GM18870 (cell line): ENCODE results near the gene SLC6A19.
"Not testable (repeated sequence)": the region's sequence is repeated elsewhere in the genome, so short reads cannot be mapped to it uniquely, and the experiment has no call there.

Experiments
- ATAC-seq: cut with Tn5 transposase; IDR thresholded peaks from one replicate; pipeline ENCODE4 v1.9.1; 2021; ENCODE audit warnings: moderate library complexity; ENCODE audit not compliant: unreplicated experiment

Gene SLC6A19

DNA sequence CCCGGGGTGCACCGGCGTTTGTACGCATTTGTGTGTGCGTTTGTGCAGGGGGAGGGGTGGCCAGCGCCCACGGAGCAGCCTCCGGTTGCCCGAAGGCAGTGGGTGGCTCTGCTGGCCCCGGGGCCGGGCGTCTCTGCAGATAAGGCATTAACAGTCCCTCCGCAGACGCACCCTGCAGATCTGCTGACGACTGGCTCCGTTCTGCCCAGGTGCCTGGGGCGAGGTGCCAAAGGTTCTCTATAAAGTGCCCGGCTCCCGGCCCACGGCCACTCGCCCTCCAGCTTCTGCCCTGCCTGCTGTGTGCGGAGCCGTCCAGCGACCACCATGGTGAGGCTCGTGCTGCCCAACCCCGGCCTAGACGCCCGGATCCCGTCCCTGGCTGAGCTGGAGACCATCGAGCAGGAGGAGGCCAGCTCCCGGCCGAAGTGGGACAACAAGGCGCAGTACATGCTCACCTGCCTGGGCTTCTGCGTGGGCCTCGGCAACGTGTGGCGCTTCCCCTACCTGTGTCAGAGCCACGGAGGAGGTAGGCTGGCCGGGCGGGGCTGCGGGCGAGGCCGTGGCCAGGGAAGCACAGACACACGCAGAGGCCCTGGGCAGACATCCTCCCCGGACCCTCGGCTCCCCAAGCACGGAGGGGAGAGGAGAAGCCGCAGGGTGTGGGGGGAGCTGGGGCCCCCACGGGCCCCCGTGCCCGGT lies at the start of gene SLC6A19:
TSS of gene SLC6A19 (plus strand) at position 269 of the 699 bp plus-strand sequence. CDS start at position 325, 56 bp downstream.
- ATAC-seq: no peak

DNA sequence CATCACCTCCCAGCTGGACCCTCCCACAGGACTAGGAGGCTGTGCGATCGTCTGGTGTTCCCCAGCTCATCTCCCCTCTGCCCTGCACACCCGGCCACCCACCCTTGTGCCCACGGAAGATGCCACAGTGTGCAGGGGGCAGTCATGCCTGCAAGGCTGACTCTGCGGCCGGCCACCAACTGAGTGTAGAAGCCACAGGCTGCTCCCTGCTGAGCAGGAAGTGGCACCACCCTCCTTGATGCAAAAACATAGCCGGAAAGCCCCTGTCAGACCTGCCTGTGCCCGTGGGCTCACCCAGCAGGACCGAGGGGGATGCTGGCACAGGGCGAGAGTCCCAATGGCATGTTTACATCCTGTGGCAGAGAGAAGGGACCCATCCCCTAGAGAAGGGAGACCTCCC lies 49.2 kb upstream of the SLC6A19 start:
- ATAC-seq: no peak

DNA sequence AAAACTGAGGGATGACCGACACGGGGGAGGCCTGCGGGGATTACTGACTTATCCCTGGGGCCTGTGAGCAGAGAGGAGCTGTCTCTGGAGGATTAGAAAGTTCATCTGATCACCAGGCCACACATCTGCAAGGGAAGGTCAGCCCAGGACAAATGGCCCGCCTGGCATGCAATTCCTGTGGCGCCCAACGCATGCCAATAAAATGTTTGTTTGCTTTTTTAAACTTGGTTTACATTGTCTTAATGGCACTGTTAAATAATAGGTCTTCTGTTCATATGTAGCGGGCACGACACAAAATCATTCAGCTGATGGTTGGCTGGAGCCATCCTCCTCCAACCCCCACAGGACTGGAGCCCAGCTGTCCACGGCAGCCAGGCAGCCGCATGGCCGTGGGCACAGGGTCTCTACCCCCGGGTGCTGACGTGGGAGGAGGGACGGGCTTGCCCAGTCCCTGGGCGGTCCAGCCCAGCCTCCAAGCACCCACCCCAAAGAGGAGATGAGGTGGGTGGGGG lies 48.6 kb upstream of the SLC6A19 start:
- no peak for ATAC-seq

- no peak for ATAC-seq
Observed at GRCh38 chr5:1153428-1153827, 48.0 kb upstream of the SLC6A19 start.

DNA sequence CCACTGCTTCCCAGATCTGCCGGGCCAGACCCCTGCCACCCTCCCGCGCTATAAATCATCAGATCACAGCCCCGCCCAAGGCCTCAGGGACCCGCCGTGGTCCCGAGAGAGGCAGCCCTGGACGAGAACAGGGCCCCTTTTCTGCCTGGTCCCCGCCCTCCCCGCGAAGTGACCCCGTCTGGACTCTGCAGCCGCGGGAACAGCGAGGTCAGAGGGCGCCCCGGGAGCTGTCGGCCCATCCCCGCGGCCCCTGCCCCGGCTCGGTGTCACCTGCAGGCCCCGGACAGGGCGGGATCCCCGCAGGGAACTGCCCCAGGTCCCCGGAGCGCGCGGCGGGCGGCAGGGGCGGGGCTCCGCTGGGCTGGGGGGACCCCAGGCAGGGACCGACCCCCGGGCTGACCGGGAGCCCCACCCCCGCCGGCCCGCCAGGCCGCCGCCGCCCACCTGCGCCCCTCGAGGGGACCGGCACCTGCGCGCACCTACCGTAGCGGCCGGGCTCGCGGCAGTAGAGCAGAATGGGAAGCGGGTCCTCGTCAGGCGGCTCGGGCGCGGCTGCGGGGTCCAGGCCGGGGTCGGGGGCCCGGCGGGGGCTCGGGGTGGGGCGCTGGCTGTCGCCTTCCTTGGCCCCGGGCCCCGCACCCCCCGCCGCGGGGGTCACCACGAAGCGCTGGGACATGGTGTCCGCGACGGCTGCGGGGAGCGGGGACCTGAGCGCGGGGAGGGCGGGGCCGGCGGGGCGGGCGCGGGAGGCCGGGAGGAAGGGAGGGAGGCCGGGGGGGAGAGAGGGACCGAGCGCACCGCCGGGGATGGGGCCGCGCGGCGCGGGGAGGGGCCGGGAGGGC lies 46.0 kb upstream of the SLC6A19 start:
- no peak for ATAC-seq

DNA sequence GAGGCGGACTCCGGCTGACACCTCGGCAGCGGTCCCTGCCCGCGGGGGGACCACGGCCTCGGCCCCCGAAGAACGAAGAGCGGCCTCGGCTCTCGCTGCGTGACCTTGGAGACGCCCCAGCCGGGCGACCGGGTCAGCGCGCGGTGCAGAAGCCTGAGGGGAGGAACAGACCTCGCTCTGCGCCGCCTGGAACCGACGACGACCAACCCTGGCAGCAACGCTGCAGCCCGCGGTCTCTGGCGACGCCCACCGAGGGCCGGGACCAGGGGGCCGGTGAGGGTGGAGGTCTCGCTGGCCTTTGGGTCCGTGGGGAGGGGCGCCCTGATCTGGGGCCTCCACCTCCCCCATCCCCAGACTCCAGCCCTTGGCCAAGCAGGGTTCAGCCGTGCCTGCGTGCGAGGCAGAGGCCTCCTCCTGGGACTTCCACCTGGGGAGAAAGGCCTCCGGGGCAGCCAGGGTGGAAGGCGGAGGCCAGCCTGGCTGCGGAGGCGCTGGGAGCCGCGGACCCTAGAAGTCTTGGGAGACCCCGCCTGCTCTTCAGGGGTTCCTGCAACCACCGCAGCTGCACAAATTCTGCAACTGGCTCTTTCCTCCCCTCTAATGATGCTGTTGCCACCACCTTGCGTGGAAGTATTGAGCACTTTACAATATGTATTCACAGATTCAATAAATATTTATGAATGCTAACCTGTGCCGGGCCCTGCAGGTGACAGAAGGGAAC lies 45.2 kb upstream of the SLC6A19 start:
- no peak for ATAC-seq

- no peak for ATAC-seq
Observed at GRCh38 chr5:1156754-1157460, 44.5 kb upstream of the SLC6A19 start.

GRCh38 chr5:1157461-1157986 lies 43.9 kb upstream of the SLC6A19 start:
- not testable (repeated sequence) for ATAC-seq

GRCh38 chr5:1158647-1159340 lies 42.6 kb upstream of the SLC6A19 start:
- ATAC-seq: no peak

- no peak for ATAC-seq
Observed at GRCh38 chr5:1159341-1159675, 42.1 kb upstream of the SLC6A19 start.

DNA sequence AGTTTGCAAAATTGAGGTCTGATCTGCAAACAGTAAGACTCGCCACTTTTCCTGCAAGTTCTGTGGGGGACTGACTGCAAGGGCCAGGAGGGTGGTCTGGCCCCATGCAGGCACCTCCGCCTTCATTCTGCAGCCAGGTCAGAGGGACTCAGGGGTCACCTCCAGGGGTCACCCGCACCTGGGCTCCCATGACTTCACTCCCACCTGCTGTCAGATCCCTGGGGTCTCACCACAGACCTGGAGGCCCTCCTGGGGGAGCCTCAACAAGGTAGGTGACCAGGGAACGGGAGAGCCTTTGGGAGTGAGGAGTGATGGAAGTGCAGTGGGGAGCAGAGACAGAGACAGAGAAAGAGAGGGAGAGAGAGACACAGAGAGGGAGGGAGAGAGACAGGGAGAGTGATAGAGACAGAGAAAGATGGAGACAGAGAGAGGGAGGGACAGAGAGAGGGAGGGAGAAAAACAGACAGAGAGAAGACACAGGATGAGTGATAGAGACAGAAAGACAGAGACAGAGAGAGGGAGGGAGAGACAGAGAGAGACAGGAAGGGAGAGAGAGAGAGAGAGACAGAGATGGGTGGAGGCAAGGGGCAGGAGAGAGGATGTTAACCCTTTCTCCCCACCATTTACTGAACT lies 41.5 kb upstream of the SLC6A19 start:
- ATAC-seq: no peak

DNA sequence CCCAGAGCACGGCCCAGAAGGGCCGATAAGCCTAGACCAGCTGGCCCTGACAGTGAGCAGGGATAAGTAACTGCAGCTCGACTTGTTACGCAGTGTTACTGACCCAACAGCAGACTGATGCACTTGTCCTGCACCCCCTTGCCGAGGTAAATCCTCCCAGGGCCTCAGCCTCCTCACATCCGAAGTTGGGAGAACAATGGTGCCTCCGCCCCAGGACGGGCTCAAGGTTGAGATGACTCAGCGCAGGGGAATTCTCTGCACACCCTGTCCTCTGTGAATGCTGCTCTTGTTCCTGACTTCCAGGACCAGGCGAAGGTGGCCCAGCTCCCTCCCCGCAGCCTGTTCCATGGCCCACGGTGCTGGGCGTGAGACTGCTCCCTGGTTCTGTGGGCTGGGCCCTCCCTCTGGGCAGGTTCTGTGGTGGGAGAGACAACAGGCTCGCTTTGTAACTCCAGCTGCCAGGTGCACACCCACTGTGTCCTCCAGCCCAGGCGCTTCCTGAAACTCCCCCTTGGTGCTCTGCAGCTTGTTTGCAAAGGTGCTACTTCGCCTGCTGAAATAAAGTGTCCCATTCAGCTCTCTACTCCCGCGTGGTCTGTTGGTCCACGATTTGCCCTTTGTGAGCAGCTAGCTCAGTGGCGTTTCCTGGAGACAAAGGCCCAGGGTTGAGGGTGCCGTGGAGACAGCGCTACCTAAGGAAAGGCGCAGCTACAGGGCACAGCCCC lies 40.1 kb upstream of the SLC6A19 start:
- ATAC-seq: no peak

DNA sequence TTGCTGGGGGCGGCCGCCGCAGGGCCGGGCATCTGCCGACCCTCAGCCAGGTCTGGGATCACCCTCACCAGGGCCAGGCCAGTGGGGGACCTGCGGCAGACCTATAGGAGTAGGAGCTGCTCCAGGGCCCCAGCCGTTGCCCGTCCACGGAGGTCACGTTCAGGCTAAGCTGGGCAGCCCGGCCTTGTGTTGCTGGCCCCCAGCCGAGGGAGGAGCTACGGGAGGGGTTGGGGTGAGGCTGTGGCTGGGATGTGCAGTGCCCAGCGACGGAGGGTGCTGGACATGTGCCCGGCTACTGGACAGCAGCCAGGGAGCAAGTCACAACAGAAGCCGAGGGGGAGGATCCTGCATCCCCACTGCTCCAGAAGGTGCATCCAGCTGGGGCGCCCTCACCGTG lies 39.6 kb upstream of the SLC6A19 start:
- no peak for ATAC-seq

GRCh38 chr5:1162276-1162675 lies 39.1 kb upstream of the SLC6A19 start:
- no peak for ATAC-seq

- no peak for ATAC-seq
Observed at GRCh38 chr5:1162751-1163150, 38.6 kb upstream of the SLC6A19 start.

DNA sequence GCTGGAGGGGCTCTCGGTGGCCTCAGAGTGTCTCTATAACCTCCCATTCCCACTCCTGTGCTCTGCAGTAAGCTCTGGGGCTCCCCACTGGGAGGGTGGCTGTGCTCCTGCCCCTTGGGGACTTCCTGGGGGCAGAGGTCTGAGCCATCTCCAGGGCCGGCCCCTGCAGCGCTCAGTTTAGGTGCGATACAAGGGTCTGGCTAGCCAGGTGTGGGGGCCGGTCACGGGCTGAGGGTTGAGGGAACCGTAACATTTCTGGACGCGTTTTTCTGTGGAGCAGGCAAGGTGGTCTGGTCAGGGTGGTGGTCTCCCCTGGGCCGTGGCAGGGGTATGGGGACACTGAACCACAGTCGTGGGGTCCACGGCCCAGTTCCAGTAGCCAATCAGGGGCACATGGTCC lies 38.0 kb upstream of the SLC6A19 start:
- no peak for ATAC-seq

DNA sequence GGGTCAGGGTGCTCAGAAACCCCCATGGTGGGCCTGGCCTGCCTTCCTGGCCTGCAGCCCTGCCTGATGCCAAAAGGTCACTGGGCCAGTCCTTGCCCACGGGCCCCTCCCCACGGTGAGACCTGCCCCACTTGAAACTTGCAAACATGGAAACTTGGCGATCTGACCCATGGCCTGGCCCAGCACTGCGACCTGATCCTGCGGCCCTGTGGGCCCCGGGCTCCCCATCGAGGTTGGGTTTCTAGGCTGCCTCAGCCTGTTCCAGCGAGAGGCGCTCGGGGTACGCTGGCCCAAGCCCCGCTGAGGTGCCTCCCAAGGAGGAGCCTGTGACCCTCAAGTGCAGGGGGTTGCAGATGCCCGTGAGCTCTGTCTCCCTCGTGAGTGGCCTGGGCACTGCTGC lies 37.5 kb upstream of the SLC6A19 start:
- ATAC-seq: no peak

DNA sequence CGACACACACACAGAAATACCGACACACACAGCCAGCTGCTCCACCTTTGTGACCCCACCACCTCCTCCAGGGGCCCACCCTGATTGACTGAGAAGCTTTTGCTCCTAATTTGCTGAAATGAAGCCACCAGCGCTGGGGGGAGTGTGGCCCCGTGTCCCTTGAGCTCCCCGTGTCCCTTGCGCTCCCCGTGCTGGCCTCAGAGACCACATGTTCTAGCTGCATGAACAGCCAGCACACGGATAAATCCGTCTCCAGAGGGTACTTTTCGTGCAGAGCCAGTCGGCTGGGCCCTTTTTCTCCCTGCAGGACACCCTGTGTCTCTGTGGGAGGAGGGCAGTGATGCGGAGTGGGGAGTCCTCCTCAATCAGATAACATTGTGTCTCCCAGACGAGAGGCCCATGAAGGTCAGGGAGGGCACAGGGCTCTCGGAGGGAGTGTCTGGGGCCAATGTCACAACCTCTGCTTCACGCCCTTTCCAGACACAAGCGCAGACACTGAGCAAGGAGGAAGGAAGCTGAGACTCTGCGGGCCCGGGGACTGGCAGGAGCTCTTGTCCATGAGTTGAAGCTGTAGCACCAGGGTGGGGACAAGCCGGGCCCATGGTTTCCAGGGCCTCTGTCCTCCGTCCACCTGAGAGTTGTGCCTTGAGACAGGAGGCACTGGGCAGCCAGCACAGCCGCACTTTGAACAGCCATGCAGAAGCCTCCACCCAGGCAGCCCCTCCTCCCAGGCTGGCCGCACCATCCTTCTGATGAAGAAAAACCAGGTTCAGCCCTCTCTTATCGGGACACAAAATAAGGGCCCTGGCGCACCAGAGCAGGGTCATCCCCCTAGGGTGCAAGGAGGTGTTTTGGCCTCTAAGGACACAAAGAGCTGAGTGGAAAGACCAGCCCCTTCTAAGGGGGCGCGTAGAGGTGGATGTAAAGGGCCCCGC lies 36.4 kb upstream of the SLC6A19 start:
- no peak for ATAC-seq
